Neural cell (in vitro differentiated cells): ENCODE results near the gene FPR1. TPM values are rescaled to one million over a fixed set of nuclear protein-coding genes. Genes with fewer than 3 reads are reported as not detected.

ENCODE experiments used
- H2AFZ ChIP-seq: fragments of 200-600, 300-800 bp; sonication (generic), shearing (Covaris generic); 2 replicates; pipeline ENCODE4 v1.6.0; 2014; ENCODE audit warnings: low read depth, mild to moderate bottlenecking, antibody characterized with exemption, low read length, moderate library complexity
- H3F3A ChIP-seq: fragments of 200-600 bp; shearing (Covaris generic); 2 replicates; pipeline ENCODE4 v1.6.1; 2016; ENCODE audit warnings: mild to moderate bottlenecking, moderate library complexity, mixed read lengths, antibody characterized with exemption, low read length; ENCODE audit not compliant: insufficient read depth, poor library complexity, severe bottlenecking
- H3K27ac ChIP-seq: fragments of 200-600, 300-800 bp; sonication (generic), shearing (Covaris generic); 2 replicates; pipeline ENCODE4 v1.5.1; 2014; ENCODE audit warnings: mild to moderate bottlenecking, low read length, moderate library complexity
- H3K27me3 ChIP-seq: fragments of 300-800, 200-600 bp; sonication (generic), shearing (Covaris generic); 2 replicates; pipeline ENCODE4 v1.6.0; 2014; ENCODE audit warnings: mild to moderate bottlenecking, low read depth, low read length, moderate library complexity; ENCODE audit not compliant: insufficient read depth
- H3K36me3 ChIP-seq: fragments of 300-800, 200-600 bp; sonication (generic), shearing (Covaris generic); 2 replicates; pipeline ENCODE4 v1.5.1; 2014; ENCODE audit warnings: mild to moderate bottlenecking, antibody characterized with exemption, low read length, moderate library complexity; ENCODE audit not compliant: insufficient read depth
- H3K4me2 ChIP-seq: fragments of 300-800, 200-600 bp; sonication (generic), shearing (Covaris generic); 2 replicates; pipeline ENCODE4 v1.6.0; 2014; ENCODE audit warnings: mild to moderate bottlenecking, low read length
- H3K4me3 ChIP-seq: fragments of 300-800, 200-600 bp; sonication (generic), shearing (Covaris generic); 2 replicates; pipeline ENCODE4 v1.5.1; 2014; ENCODE audit warnings: mild to moderate bottlenecking, low read length, moderate library complexity
- H3K79me2 ChIP-seq: fragments of 200-600 bp; shearing (Covaris generic); replicated peaks from 2 replicates; pipeline ENCODE4 v1.6.0; 2014; ENCODE audit warnings: mild to moderate bottlenecking, low read length, moderate library complexity; ENCODE audit not compliant: insufficient read depth
- H3K9ac ChIP-seq: fragments of 300-800, 200-600 bp; sonication (generic), shearing (Covaris generic); 2 replicates; pipeline ENCODE4 v1.6.1; 2016; ENCODE audit warnings: mild to moderate bottlenecking, low read length, mixed read lengths
- H3K9me2 ChIP-seq: fragments of 200-600 bp; shearing (Covaris generic); 2 replicates; pipeline ENCODE4 v1.6.1; 2016; ENCODE audit warnings: mild to moderate bottlenecking, low read length, mixed read lengths; ENCODE audit not compliant: insufficient read depth
- H3K9me3 ChIP-seq: fragments of 200-600, 300-800 bp; sonication (generic), shearing (Covaris generic); 2 replicates; pipeline ENCODE4 v1.6.1; 2016; ENCODE audit warnings: mild to moderate bottlenecking, mixed run types, low read length, moderate library complexity, mixed read lengths
- H4K20me1 ChIP-seq: fragments of 200-600 bp; shearing (Covaris generic); 2 replicates; pipeline ENCODE4 v1.6.1; 2016; ENCODE audit warnings: mild to moderate bottlenecking, mixed run types; ENCODE audit not compliant: insufficient read depth
- EP300 ChIP-seq: fragments of 450-650 bp; conservative IDR thresholded peaks from 2 replicates; pipeline ENCODE4 v1.6.1; 2014; ENCODE audit warnings: antibody characterized with exemption, mild to moderate bottlenecking, moderate library complexity; ENCODE audit not compliant: poor library complexity, severe bottlenecking
- EZH2 ChIP-seq: fragments of 200-600, 300-800 bp; shearing (Covaris generic), sonication (generic); IDR thresholded peaks from 2 replicates; pipeline ENCODE4 v1.6.1; 2014; ENCODE audit warnings: antibody characterized with exemption, low read length, borderline replicate concordance, mild to moderate bottlenecking; ENCODE audit not compliant: insufficient read depth, poor library complexity, severe bottlenecking
- MXI1 ChIP-seq: fragments of 450-650 bp; conservative IDR thresholded peaks from 2 replicates; pipeline ENCODE4 v1.6.1; 2014; ENCODE audit warnings: antibody characterized with exemption, mild to moderate bottlenecking; ENCODE audit not compliant: poor library complexity, severe bottlenecking
- POLR2AphosphoS5 ChIP-seq: IDR thresholded peaks from 2 replicates; pipeline ENCODE4 v1.6.1; 2012
- RAD21 ChIP-seq: fragments of 450-650 bp; conservative IDR thresholded peaks from 2 replicates; pipeline ENCODE4 v1.6.1; 2014; ENCODE audit warnings: antibody characterized with exemption, mild to moderate bottlenecking, moderate library complexity
- SMC3 ChIP-seq: fragments of 450-650 bp; conservative IDR thresholded peaks from 2 replicates; pipeline ENCODE4 v1.6.1; 2014; ENCODE audit warnings: antibody characterized with exemption, mild to moderate bottlenecking, moderate library complexity; ENCODE audit not compliant: poor library complexity
- TAF1 ChIP-seq: IDR thresholded peaks from 2 replicates; pipeline ENCODE4 v1.6.1; 2012; ENCODE audit warnings: low read depth
- polyA plus RNA-seq: library from polyadenylated mRNA; depleted of rRNA; stranded (reverse); fragments of >200 nt; gene quantifications from 2 replicates; pipeline ENCODE4 v1.2.3, GENCODE V29; 2014
- TF ChIP-seq, protein P1 (sequence below): fragments of 450-650 bp; IDR thresholded peaks from 2 replicates; pipeline ENCODE4 v1.5.1; 2014; ENCODE audit warnings: antibody characterized with exemption, mild to moderate bottlenecking, moderate library complexity; ENCODE audit not compliant: poor library complexity, severe bottlenecking
- TF ChIP-seq, protein P2 (sequence below): IDR thresholded peaks from 2 replicates; pipeline ENCODE4 v1.6.1; 2012; ENCODE audit warnings: borderline replicate concordance

Gene FPR1
- polyA plus RNA-seq, 1 donor from 2014 or later = not detected

DNA sequence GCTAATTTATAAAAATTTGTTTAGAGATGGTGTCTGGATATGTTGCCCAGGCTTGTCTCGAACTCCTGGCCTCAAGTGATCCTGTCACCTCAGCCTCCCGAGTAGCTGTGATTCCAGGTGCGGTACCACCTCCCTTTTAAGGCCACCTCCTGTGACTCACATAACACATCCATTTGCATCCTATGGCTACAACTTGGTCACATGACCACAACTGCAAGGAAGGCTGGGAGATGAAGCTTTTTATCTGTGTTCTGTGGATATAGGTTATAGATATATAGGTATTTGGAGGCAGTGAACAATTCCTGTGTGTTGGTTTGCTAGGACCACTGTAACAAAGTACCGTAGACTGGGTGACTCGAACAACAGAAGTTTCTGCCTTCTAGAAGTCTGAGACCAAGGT, 52.5 kb downstream of the FPR1 start:
- Histone ChIP-seq H3K36me3 (peaks cover 7% of the 10 kb centered on the region), H3K4me2 (no peak overlapping the region), H3K27ac (no peak overlapping the region), H3K27me3 (no peaks in the 10 kb centered on the region), H3K9me2 (no peaks in the 10 kb centered on the region), H3K79me2 (no peaks in the 10 kb centered on the region), H3F3A (no peaks in the 10 kb centered on the region), H3K9me3 (no peaks in the 10 kb centered on the region), H4K20me1 (no peaks in the 10 kb centered on the region), H3K9ac (no peak overlapping the region), H3K4me3 (no peak overlapping the region), H2AFZ (no peak overlapping the region)
- TF ChIP-seq, protein P1, sequence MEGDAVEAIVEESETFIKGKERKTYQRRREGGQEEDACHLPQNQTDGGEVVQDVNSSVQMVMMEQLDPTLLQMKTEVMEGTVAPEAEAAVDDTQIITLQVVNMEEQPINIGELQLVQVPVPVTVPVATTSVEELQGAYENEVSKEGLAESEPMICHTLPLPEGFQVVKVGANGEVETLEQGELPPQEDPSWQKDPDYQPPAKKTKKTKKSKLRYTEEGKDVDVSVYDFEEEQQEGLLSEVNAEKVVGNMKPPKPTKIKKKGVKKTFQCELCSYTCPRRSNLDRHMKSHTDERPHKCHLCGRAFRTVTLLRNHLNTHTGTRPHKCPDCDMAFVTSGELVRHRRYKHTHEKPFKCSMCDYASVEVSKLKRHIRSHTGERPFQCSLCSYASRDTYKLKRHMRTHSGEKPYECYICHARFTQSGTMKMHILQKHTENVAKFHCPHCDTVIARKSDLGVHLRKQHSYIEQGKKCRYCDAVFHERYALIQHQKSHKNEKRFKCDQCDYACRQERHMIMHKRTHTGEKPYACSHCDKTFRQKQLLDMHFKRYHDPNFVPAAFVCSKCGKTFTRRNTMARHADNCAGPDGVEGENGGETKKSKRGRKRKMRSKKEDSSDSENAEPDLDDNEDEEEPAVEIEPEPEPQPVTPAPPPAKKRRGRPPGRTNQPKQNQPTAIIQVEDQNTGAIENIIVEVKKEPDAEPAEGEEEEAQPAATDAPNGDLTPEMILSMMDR = no peak
- TF ChIP-seq TAF1 = no peak

DNA sequence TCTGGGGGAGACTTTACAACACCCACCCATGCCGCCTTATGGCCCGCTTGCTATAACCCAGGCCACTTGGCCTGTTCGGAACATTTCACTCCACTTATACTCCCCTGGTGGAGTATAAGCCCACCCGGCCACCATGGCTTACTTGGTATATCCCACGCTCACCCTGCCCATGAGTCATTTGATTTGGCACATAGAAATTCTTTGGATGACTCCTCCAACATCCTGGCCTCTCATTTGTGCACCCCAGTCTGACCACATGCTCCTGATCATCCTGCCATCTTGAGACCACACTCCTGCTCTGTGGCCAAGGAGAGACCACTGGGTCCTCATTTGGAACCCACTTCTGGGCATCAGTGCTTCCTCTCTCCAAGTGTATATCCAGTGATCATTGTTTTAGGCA, 53.4 kb downstream of the FPR1 start:
- Histone ChIP-seq H4K20me1 (no peaks in the 10 kb centered on the region), H3K27me3 (no peaks in the 10 kb centered on the region), H3K4me2 (no peak overlapping the region), H3K79me2 (no peaks in the 10 kb centered on the region), H3K27ac (no peak overlapping the region), H3K4me3 (no peak overlapping the region), H3K9ac (no peak overlapping the region), H2AFZ (no peak overlapping the region), H3K36me3 (peaks cover 7% of the 10 kb centered on the region), H3K9me2 (no peaks in the 10 kb centered on the region), H3F3A (no peaks in the 10 kb centered on the region), H3K9me3 (no peaks in the 10 kb centered on the region)
- TF ChIP-seq RAD21 = no peak
- TF ChIP-seq SMC3 = no peak
- TF ChIP-seq, protein P1 = no peak
- TF ChIP-seq MXI1 = no peak
- TF ChIP-seq, protein P2, sequence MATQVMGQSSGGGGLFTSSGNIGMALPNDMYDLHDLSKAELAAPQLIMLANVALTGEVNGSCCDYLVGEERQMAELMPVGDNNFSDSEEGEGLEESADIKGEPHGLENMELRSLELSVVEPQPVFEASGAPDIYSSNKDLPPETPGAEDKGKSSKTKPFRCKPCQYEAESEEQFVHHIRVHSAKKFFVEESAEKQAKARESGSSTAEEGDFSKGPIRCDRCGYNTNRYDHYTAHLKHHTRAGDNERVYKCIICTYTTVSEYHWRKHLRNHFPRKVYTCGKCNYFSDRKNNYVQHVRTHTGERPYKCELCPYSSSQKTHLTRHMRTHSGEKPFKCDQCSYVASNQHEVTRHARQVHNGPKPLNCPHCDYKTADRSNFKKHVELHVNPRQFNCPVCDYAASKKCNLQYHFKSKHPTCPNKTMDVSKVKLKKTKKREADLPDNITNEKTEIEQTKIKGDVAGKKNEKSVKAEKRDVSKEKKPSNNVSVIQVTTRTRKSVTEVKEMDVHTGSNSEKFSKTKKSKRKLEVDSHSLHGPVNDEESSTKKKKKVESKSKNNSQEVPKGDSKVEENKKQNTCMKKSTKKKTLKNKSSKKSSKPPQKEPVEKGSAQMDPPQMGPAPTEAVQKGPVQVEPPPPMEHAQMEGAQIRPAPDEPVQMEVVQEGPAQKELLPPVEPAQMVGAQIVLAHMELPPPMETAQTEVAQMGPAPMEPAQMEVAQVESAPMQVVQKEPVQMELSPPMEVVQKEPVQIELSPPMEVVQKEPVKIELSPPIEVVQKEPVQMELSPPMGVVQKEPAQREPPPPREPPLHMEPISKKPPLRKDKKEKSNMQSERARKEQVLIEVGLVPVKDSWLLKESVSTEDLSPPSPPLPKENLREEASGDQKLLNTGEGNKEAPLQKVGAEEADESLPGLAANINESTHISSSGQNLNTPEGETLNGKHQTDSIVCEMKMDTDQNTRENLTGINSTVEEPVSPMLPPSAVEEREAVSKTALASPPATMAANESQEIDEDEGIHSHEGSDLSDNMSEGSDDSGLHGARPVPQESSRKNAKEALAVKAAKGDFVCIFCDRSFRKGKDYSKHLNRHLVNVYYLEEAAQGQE = no peak
- no peak for TF ChIP-seq POLR2AphosphoS5
- no peak for TF ChIP-seq EZH2
- TF ChIP-seq EP300 = no peak
- TF ChIP-seq TAF1 = no peak
